ENCODE data around the gene CYP27A1. TPM values are rescaled to one million over a fixed set of nuclear protein-coding genes. Genes with fewer than 3 reads are reported as not detected.
A peak's percentile ranks its signal among the peaks of the same experiment; 100 is the strongest.

CYP27A1 gene
- total and polyA plus RNA-seq, 10 donors: 8.7 to 65.5 (median 15.2) TPM

- Histone ChIP-seq H3K9me3 (peaks cover 0 to 20% (median 16%) of the 10 kb centered on the region in 8 donors), H3K36me3 (peaks cover 0 to 6% (median 0%) of the 10 kb centered on the region in 6 donors), H3K4me1 (peaks cover 0 to 23% (median 12%) of the 10 kb centered on the region in 6 donors), H3K4me3 (peak overlapping the region; percentile 34 to 70 (median 52)), H3K27ac (peak overlapping the region in 6 of 8 donors; percentile 1 to 84 (median 68)), H3K27me3 (replicated peaks in 1 of 7) (peaks cover 0 to 52% (median 16%) of the 10 kb centered on the region in 7 donors)
- DNase-seq: no peak
- intact Hi-C loops (cut with DNase I; ENCODE audit: low total_unique reads): no loop called here
- WGBS, 5 donors: 43 to 46% (median 44%) methylated on average over 15 of the region's 15 CpGs
- TF ChIP-seq POLR2AphosphoS5 (IDR thresholded peaks at IDR 0.05): no peak
- TF ChIP-seq POLR2A (IDR thresholded peaks at IDR 0.05): no peak
- TF ChIP-seq CTCF (IDR thresholded peaks at IDR 0.05 in 8 of 11, conservative IDR thresholded peaks at IDR 0.05 in 3 of 11): no peak
These were observed 876 bp upstream of the CYP27A1 start for GRCh38 chr2:218780851-218781690.

GRCh38 chr2:218782528-218782844 lies 539 bp downstream of the CYP27A1 start:
- Histone ChIP-seq H3K4me1 (peaks cover 0 to 23% (median 12%) of the 10 kb centered on the region in 6 donors), H3K4me3 (peak overlapping the region; percentile 34 to 70 (median 52)), H3K36me3 (no peaks in the 10 kb centered on the region), H3K27me3 (replicated peaks in 1 of 7) (peaks cover 0 to 57% (median 16%) of the 10 kb centered on the region in 7 donors), H3K27ac (peak overlapping the region in 5 of 8 donors; percentile 60 to 84 (median 71)), H3K9me3 (peaks cover 0 to 6% (median 5%) of the 10 kb centered on the region in 8 donors)
- intact Hi-C loops (cut with DNase I; ENCODE audit: low total_unique reads): no loop called here
- WGBS, 5 donors: 24 to 43% (median 29%) methylated on average over 6 of the region's 6 CpGs
- no peak for DNase-seq
- TF ChIP-seq POLR2A (IDR thresholded peaks at IDR 0.05) (no peak), POLR2AphosphoS5 (IDR thresholded peaks at IDR 0.05) (no peak), CTCF (IDR thresholded peaks at IDR 0.05 in 8 of 11, conservative IDR thresholded peaks at IDR 0.05 in 3 of 11) (no peak)

GRCh38 chr2:218783688-218784087 lies 1.7 kb downstream of the CYP27A1 start:
- WGBS, 5 donors: 82 to 88% (median 86%) methylated on average over 4 of the region's 4 CpGs
- Histone ChIP-seq H3K27ac (no peak overlapping the region), H3K4me3 (peak overlapping the region in 1 of 8 donors; percentile 17), H3K4me1 (peaks cover 0 to 23% (median 12%) of the 10 kb centered on the region in 6 donors), H3K27me3 (replicated peaks in 1 of 7) (peaks cover 0 to 57% (median 16%) of the 10 kb centered on the region in 7 donors), H3K9me3 (peaks cover 0 to 5% (median 0%) of the 10 kb centered on the region in 8 donors), H3K36me3 (peaks cover 0 to 3% (median 0%) of the 10 kb centered on the region in 6 donors)
- TF ChIP-seq POLR2A (IDR thresholded peaks at IDR 0.05): no peak
- no peak for TF ChIP-seq CTCF (IDR thresholded peaks at IDR 0.05 in 8 of 11, conservative IDR thresholded peaks at IDR 0.05 in 3 of 11)
- TF ChIP-seq POLR2AphosphoS5 (IDR thresholded peaks at IDR 0.05): no peak
- intact Hi-C loops (cut with DNase I; ENCODE audit: low total_unique reads): no loop called here
- DNase-seq: no peak

DNA sequence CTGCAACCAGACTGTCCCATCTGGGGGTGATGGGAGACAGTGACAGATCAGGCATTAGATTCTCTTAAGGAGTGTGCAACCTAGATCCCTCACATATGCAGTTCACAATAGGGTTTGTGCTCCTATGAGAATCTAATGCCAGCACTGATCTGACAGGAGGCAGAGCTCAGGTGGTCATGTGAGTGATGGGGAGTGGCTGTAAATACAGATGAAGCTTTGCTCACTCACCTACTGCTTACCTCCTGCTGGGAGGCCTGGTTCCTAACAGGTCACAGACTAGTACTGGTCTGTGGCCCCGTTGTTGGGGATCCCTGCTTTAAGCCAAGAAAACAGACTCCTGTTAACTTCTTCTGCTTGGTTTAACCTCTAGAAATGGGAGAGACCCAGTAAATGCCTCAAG lies 3.2 kb downstream of the CYP27A1 start:
- H3K4me1 ChIP-seq: peaks cover 0 to 23% (median 12%) of the 10 kb centered on the region in 6 donors
- 27 to 52% (median 46%) methylated on average over 1 of the region's 1 CpG for WGBS, 5 donors
- intact Hi-C loops (cut with DNase I; ENCODE audit: low total_unique reads): no loop called here
- peaks cover 0 to 3% (median 0%) of the 10 kb centered on the region in 6 donors for H3K36me3 ChIP-seq
- no peak overlapping the region for H3K27ac ChIP-seq
- H3K9me3 ChIP-seq: peaks cover 0 to 5% (median 0%) of the 10 kb centered on the region in 8 donors
- DNase-seq: no peak
- peaks cover 0 to 50% (median 16%) of the 10 kb centered on the region in 7 donors for H3K27me3 ChIP-seq (replicated peaks in 1 of 7)
- TF ChIP-seq POLR2A (IDR thresholded peaks at IDR 0.05) (no peak), CTCF (IDR thresholded peaks at IDR 0.05 in 8 of 11, conservative IDR thresholded peaks at IDR 0.05 in 3 of 11) (no peak), POLR2AphosphoS5 (IDR thresholded peaks at IDR 0.05) (no peak)
- H3K4me3 ChIP-seq: no peak overlapping the region
